ENCODE results near the gene SLIT3. TPM values are rescaled to one million over a fixed set of nuclear protein-coding genes. Genes with fewer than 3 reads are reported as not detected.

Gene SLIT3
- total RNA-seq, 1 donor from 2014 or later: 31.8 TPM

DNA sequence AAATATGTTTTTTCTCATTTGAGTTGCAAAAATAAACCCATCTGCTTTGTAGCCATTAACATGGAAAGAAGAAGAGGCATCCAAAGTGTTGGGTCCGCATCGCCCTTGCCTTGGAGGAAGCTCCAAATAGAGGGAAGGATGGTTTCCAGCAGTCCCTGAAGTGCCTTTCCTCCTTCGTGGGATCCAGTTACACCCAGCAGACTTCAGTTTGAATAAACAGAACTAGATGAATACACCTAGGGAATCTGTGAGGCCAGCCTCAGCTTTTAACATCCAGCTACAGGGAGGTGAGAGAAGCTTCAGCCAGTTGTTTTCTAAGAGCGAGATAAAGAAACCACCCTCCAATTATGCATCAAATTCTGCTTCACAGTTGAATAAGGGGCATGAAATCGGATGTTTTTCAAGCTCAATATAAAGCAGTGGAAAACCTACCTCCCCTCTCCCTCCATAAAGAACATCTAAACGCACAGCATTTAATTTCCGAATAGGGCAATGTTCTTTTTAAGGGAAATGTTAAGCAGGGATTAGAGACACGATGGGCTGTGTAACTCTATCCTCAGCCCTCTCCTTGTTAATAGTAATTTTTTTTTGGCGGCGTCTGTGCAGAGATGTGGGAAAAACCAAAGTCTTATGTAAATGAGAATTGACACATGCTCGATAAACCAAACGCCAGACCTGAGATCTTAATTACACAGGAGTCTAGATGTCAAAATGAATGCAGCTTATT is 264.7 kb downstream of the SLIT3 start:
- H3K9me3 Mint-ChIP-seq (ENCODE audit: unreplicated experiment): peaks cover 4% of the 10 kb centered on the region
- peaks cover 4% of the 10 kb centered on the region for H3K36me3 Mint-ChIP-seq (ENCODE audit: unreplicated experiment)
- H3K27me3 Mint-ChIP-seq (ENCODE audit: unreplicated experiment): no peaks in the 10 kb centered on the region
- H3K4me1 Mint-ChIP-seq (ENCODE audit: unreplicated experiment): no peaks in the 10 kb centered on the region
- no peak overlapping the region for H3K4me3 Mint-ChIP-seq (ENCODE audit: unreplicated experiment)
- H3K27ac Mint-ChIP-seq (ENCODE audit: unreplicated experiment): no peak overlapping the region
- TF ChIP-seq, protein P1, sequence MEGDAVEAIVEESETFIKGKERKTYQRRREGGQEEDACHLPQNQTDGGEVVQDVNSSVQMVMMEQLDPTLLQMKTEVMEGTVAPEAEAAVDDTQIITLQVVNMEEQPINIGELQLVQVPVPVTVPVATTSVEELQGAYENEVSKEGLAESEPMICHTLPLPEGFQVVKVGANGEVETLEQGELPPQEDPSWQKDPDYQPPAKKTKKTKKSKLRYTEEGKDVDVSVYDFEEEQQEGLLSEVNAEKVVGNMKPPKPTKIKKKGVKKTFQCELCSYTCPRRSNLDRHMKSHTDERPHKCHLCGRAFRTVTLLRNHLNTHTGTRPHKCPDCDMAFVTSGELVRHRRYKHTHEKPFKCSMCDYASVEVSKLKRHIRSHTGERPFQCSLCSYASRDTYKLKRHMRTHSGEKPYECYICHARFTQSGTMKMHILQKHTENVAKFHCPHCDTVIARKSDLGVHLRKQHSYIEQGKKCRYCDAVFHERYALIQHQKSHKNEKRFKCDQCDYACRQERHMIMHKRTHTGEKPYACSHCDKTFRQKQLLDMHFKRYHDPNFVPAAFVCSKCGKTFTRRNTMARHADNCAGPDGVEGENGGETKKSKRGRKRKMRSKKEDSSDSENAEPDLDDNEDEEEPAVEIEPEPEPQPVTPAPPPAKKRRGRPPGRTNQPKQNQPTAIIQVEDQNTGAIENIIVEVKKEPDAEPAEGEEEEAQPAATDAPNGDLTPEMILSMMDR (IDR thresholded peaks at IDR 0.05): no peak
- DNase-seq (ENCODE audit: extremely low spot score, unreplicated experiment): no peak

DNA sequence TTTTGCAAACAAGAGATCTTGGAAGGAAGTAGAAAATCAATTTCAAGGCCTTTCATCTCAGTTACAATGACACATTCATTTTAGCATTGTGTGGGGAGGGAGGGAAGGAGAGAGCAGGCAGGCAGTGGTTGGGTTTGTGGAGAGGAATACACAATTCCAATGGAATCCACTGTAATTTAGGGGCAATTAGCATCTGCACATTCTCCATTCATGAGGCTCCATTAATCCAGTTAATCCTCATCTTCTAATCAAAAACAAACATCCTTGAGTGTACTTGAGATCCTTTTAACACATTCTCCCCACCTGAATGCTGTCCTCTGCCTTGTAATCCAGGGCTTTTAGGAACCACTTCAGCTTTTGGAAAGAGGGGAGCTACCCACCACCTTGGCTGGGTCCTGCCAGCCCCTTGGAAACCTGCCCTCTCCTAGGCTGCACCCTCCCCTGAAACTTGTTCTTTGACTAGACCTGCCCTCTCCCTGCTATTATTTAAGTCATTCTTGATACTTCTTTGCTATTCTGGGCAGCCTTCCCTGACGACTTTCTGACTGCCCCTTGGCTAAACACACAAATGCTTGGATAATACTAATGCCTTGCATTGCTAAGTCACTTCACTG is 271.2 kb downstream of the SLIT3 start:
- peaks cover 4% of the 10 kb centered on the region for H3K9me3 Mint-ChIP-seq (ENCODE audit: unreplicated experiment)
- peaks cover 4% of the 10 kb centered on the region for H3K36me3 Mint-ChIP-seq (ENCODE audit: unreplicated experiment)
- TF ChIP-seq, protein P1 (IDR thresholded peaks at IDR 0.05): no peak
- H3K4me1 Mint-ChIP-seq (ENCODE audit: unreplicated experiment): peaks cover 19% of the 10 kb centered on the region
- no peak overlapping the region for H3K4me3 Mint-ChIP-seq (ENCODE audit: unreplicated experiment)
- H3K27me3 Mint-ChIP-seq (ENCODE audit: unreplicated experiment): no peaks in the 10 kb centered on the region
- DNase-seq (ENCODE audit: extremely low spot score, unreplicated experiment): no peak
- H3K27ac Mint-ChIP-seq (ENCODE audit: unreplicated experiment): peak overlapping the region; percentile 11

DNA sequence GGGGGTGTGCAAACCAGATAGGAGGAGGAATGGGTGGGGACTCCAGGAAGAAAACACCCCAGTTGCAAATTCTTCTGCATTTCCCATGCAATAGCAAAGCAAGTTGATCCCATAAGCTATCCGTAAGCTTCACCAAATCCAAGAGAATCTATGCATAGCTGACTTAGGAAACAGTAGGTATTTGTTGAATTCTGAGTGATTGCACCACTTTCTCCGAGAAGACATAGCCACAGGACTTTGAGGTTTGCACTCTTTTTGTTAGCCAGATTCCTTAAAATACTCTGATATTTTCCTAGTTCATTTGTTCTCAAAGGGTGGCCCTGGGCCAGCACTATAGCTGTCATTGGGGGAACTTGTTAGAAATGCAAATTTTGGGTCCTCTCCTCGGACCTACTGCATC is 271.9 kb downstream of the SLIT3 start:
- no peak for DNase-seq (ENCODE audit: extremely low spot score, unreplicated experiment)
- Mint-ChIP-seq H3K4me3 (ENCODE audit: unreplicated experiment) (no peak overlapping the region), H3K36me3 (ENCODE audit: unreplicated experiment) (peaks cover under 1% of the 10 kb centered on the region), H3K27me3 (ENCODE audit: unreplicated experiment) (no peaks in the 10 kb centered on the region), H3K27ac (ENCODE audit: unreplicated experiment) (no peak overlapping the region), H3K4me1 (ENCODE audit: unreplicated experiment) (peaks cover 23% of the 10 kb centered on the region), H3K9me3 (ENCODE audit: unreplicated experiment) (peaks cover 4% of the 10 kb centered on the region)
- TF ChIP-seq, protein P1 (IDR thresholded peaks at IDR 0.05): no peak

DNA sequence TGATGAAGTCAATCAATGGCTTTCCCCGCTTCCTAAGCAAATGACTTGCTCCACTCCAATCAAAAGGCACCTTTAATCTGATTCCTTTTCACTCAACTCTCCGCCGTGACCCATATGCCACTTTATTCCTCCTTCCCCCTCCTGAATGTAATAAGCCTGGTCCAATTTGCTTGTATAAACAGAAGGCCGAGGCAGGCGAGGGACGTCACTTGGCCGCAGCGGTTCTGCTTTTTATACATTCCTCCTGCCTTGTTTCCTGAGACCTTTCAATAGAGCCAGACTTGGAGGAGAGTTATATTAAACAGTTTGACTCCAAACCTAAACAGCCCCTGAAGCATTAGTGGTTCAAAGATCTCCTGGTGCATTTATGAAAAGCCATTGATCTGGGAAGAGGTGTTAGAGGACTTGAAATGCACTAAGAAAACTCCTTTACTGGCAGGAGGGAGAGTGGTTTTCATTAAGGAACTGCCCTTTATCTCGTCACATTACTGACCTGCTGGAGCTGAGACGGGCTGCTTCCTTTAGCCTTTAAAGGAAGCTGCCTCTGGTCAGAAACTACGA is 273.4 kb downstream of the SLIT3 start:
- H3K36me3 Mint-ChIP-seq (ENCODE audit: unreplicated experiment): no peaks in the 10 kb centered on the region
- TF ChIP-seq, protein P1 (IDR thresholded peaks at IDR 0.05): no peak
- DNase-seq (ENCODE audit: extremely low spot score, unreplicated experiment): no peak
- H3K4me3 Mint-ChIP-seq (ENCODE audit: unreplicated experiment): no peak overlapping the region
- no peaks in the 10 kb centered on the region for H3K9me3 Mint-ChIP-seq (ENCODE audit: unreplicated experiment)
- no peaks in the 10 kb centered on the region for H3K27me3 Mint-ChIP-seq (ENCODE audit: unreplicated experiment)
- no peak overlapping the region for H3K27ac Mint-ChIP-seq (ENCODE audit: unreplicated experiment)
- H3K4me1 Mint-ChIP-seq (ENCODE audit: unreplicated experiment): peaks cover 29% of the 10 kb centered on the region

DNA sequence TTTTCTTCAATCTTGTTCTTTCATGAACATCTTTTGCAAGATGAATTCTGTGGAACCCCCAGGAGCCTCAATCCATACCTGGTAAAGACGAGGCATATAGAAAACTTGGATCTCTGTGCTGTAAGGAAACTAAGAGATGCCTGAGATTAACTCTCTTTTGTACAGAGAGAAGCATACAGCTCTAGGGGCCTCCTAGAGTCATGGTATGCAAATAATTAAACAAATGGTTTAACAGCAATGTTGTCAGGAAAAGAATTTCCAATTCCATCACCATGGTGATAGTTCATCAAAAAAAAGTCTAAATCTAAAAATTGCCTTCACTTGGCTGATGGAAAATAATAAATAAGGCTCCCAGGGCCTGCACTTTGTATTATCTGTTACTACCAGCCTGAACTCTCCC is 275.4 kb downstream of the SLIT3 start:
- no peaks in the 10 kb centered on the region for H3K9me3 Mint-ChIP-seq (ENCODE audit: unreplicated experiment)
- TF ChIP-seq, protein P1 (IDR thresholded peaks at IDR 0.05): no peak
- H3K36me3 Mint-ChIP-seq (ENCODE audit: unreplicated experiment): no peaks in the 10 kb centered on the region
- peaks cover 28% of the 10 kb centered on the region for H3K4me1 Mint-ChIP-seq (ENCODE audit: unreplicated experiment)
- no peaks in the 10 kb centered on the region for H3K27me3 Mint-ChIP-seq (ENCODE audit: unreplicated experiment)
- no peak for DNase-seq (ENCODE audit: extremely low spot score, unreplicated experiment)
- H3K27ac Mint-ChIP-seq (ENCODE audit: unreplicated experiment): no peak overlapping the region
- no peak overlapping the region for H3K4me3 Mint-ChIP-seq (ENCODE audit: unreplicated experiment)
